ENCODE data around the gene PLAC8L1.

DNA sequence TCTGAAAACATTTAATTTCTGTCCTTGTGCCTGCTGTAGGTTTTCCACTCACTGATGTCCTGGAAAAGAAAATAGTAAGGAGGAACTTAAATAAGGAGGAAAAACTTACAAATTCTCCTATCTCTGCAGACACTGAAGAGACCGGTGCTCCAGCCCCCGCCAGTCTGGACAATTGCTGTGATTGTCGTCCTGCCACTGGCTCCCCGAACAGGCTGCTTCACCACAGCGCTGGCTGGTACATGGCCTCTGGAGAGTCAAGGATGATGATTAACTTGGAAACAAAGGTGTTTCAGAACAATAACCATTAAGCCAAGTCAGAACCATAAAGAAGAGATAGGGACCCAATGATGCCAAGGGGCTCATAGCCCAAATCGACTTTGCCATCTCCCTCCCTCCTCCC lies 7.3 kb downstream of the PLAC8L1 start:
- TF ChIP-seq POLR2AphosphoS5 (IDR thresholded peaks at IDR 0.05; ENCODE audit: borderline replicate concordance, low read depth, low read length) (no peak), EZH2 (IDR thresholded peaks at IDR 0.05) (no peak)
